Vagina (tissue), 2 donors: ENCODE data around the gene ZNF280D.

Source experiments
- CTCF ChIP-seq, 3 experiments: fragments of 450-650 bp in 2 of 3; fragments of 200-600 bp in 1 of 3; sonication (generic) in 1 of 3; IDR thresholded peaks; one replicate each; pipeline ENCODE4 v1.5.1; 2017 to 2019; ENCODE audit warnings: antibody characterized with exemption in 3 of 3, mild to moderate bottlenecking in 2 of 3, moderate library complexity in 2 of 3
- POLR2AphosphoS5 ChIP-seq, 2 donors: sonication (generic); formaldehyde crosslinking; IDR thresholded peaks; one replicate each; pipeline ENCODE4 v1.9.0; 2017; ENCODE audit warnings: antibody characterized with exemption in 2 of 2, mild to moderate bottlenecking in 2 of 2, low read depth in 1 of 2; ENCODE audit not compliant: insufficient read depth in 1 of 2

- no peak for TF ChIP-seq CTCF (IDR thresholded peaks at IDR 0.05)
- no peak for TF ChIP-seq POLR2AphosphoS5 (IDR thresholded peaks at IDR 0.05; ENCODE audit: insufficient read depth in 1 of 2, low read depth in 1 of 2)
These were observed 14.2 kb downstream of the ZNF280D start for GRCh38 chr15:56719021-56719612.
